Glomerular endothelial cell (primary cell): Measurements from ENCODE around the gene EXD3. TPM values are rescaled to one million over a fixed set of nuclear protein-coding genes. Genes with fewer than 3 reads are reported as not detected.
"Not testable (repeated sequence)": the region's sequence is repeated elsewhere in the genome, so short reads cannot be mapped to it uniquely, and the experiment has no call there.

Source experiments
- DNase-seq: peaks from one replicate; pipeline ENCODE4 v3.0.0-alpha.2; 2011; ENCODE audit warnings: low read depth, low spot score; ENCODE audit errors: extremely low read depth
- total RNA-seq: library from RNA; depleted of rRNA; stranded (reverse); fragments of >200 nt; gene quantifications from 2 replicates; pipeline ENCODE4 v1.2.3, GENCODE V29; 2015

EXD3 gene
- total RNA-seq, 1 donor from 2014 or later = 32.6 TPM

DNA sequence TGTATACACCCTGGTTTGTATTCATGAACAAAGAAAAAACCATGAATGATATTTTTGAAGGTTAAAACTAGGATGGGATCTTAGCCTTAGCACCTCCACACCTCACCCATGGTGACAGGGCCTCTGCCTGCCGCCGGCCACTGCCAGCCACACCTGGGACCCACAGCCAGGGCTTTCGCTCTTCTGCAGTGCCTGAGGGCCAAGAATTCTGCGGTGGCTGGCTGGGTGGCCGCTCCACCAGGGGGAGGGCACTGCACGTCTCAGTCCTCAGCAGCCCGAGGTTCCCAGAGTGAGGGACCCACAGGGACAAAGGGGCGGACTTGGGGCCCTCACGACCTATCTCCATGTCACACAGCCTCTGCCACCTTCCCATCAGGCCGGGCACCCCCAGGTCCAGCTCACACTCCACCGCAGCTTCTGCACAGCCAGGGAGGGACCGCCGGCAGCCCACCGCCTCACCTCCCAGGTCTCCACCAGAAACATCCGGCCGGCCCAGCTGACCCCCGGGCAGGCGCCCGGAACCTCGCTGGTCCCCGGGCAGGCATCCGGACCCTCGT is 6.9 kb downstream of the EXD3 start:
- no peak for DNase-seq

DNA sequence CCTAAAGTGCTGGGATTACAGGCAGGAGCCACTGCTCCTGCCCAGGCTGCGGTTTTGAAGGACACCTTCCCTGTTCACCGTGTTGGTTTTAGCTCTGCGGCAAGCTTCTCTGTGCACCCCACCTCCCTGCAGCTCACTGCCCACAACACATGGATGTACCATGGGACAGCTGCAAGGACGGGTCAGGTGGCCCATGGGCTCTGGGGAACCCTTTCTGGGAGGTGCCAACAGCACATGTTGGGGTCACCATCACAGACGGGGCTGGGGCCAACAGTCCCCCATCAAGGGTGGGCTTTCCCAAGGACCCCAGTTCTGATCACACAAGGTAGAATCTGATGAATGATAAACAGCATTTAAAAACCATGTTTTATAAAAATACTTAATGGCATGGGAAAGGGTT is 7.5 kb downstream of the EXD3 start:
- no peak for DNase-seq

DNA sequence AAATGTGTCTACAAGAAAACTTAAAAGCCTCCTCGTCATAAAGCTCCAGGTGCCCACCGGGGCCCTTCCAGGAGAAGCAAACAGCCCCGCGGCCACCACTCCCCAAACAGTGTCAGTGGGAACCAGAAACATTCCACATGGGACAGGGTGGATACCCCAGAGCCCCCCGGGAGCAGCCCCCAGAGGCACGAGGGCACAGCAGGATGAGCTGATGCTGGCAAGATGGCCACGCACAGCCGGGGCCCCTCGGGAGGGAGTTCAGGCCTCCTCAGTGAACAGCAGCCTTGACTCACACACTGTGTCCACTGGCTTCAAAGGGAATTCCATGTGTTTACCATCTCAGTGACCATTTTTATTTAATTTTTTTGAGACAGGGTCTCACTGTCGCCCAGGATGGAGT is 10.5 kb downstream of the EXD3 start:
- DNase-seq = no peak

DNA sequence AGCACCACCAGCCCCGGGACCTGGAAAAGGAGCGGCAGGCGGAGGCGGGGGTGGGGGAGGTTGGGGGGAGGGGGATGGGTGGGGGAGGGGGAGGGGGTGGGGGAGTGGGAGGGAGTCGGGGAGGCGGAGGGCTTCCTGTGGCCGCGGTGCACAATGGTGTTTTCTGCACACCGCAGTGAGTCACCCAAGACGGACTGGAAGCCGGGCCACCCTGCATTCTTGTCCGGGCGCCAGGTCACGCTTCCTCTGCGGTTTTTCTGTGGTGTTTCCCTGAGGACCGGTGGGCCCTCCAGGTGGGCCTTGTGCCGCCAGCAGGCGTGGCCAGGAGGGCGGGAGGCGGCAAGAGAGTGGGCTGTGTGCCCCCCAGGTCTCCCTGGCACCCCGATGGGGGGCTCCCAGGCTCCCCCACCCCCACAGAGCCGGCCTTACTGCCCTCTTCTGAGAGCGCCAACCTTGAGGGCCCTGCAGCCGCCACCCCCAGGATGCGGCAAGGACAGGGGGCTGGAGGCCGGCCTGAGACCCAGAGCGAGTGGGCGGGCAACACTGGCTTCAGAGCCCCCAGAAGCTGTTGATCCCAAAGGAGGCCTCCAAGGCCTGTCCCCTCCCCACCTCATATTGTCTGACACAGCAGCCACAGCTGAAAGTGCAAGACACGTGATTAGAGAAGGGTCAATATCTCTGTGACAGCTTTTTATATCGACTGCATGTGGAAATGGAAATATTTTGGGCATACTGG is 11.1 kb downstream of the EXD3 start:
- peak; percentile 64 for DNase-seq

DNA sequence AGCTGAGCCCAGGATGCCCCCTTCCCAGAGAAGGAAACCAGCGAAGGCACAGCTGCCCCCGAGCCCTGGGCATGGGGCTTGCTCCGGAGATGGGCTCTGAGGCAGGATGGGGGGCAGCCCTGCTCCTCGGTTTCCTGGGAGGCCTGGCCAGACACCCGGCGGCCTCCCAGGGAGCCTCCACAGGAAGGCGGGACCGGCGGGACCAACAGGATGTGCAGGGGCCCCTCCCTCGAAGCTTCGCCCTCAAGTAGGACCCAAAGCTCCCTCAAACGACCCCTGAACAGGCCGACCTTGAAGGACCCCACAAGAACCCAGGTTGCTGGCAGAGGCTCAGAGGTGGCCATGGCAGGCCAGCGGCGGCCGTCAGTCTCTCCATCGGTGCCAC is 11.7 kb downstream of the EXD3 start:
- DNase-seq = no peak

DNA sequence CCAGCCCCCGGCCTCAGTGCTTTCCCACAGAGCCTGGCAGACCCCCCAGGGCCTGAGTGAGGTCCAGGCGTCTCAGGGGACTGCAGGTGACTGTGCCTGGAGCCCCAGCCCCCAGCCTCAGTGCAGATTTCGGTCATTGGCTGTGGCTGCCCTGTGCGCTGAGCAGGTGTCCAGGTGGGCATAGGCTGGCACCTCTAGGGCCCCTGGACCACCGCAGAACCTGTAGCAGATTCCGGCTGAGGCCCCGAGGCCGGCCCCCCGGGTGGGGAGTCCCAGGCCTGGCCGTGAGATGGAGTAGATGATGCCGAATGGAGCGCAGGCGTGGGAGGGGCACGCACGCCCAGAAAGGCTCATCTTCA is 12.1 kb downstream of the EXD3 start:
- no peak for DNase-seq

DNA sequence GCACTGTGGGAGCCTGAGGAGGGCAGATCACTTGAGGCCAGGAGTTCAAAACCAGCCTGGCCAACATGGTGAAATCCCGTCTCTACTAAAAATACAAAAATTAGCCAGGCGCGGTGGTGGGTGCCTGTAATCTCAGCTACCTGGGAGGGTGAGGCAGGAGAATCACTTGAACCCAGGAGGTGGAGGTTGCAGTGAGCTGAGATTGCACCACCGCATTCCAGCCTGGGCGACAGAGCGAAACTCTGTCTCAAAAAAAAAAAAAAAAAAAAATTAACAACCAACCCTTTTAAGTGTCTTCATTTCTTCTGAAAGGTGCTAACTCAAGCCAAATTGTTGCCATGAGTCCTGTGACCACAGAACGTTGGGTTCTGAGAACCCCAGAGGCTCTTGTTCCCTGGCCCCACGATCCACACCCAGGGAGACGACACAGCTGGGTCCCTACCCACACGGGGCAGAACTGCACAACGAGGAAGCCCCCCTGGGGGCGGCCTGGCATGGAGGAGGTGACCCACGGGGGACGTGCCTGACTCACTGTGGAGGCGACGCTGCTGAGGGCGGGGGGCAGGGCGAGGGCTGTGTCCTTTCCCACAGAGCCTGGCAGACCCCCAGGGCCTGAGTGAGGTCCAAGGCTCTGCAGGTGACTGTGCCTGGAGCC is 12.6 kb downstream of the EXD3 start:
- not testable (repeated sequence) for DNase-seq

DNA sequence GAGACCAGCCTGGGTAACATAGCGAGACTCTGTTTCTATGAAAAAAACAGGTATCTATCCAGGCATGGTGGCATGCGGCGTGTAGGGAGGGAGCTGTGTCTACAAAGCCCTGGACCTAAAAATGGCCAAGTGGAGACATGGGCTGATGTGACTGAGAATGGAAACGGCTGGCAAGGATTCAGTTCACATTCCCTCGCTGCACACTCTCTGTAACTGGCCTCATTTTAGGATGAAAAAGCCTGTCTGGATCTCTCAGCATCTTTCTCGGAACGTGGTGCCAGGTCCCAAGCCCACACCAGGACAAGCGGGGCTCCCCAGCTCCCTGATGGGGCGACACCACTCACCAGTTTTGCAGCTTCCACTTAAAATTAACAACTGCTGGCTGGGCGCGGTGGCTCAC is 13.4 kb downstream of the EXD3 start:
- DNase-seq = no peak

DNA sequence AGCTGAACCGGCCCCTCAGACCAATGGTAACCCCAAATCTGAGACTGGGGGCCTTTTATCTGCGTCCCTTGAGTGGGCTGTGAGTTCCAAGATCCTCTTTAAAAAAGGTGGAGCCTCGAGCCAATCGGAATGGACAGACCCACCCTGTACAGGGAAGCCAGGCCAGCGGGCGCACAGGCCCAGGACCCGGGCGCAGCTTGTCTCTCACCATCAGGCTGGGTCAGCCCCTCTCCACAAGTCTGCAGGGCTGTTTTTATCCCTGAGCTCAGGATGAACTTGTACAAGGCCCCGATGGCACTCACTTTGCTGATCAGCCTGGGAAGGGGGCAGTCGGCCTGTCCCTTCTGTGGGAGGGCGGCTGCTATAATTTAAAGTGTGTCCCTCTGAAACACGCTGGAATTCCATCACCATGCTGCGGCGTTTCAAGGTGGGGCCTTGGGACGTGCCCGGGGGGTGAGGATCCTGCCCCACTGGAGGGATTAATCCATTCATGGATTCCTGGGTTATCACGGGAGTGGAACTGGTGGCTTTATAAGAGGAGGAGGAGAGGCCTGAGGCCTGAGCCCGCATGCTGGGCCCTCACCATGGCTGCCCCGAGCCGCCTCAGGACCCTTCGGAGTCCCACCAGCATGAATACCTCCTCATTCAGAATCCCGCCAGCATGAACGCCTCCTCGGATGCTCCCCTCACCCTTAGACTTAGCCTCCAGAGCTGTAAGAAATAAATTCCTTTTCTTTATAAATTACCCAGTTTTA is 14.1 kb downstream of the EXD3 start:
- DNase-seq = no peak

DNA sequence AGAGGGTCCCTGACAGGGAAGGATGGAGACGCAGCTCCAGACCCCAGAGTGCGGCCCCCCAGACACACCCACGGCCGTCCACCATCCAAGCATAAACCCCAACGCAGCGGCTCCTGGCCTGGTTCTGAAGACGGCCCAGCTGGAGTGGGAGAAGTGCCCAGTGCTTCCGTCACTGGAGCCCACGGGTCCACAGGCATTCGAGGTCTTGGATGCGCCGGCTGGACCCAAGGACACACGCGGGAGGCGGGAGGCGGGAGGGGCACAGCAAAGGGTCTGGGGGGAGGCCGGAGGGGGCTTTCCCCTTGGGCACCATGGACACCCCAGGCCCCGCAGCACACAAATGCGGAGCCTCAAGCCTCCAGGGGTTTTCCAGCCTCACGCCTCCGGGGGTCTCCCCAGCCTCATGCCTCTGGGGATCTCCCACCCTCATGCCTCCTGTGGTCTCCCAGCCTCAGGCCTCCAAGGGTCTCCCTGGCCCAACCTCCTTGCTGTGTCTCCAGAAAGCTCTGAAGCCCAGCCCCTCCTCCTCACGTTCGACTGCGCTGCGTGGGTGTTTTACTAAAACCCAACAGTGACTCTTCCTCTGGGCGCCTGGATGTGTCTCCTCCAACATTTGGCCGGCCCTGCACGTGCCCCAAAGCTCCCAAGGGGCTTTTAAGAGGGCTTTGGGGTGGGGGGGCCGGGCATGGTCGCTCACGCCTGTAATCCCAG is 15.2 kb downstream of the EXD3 start:
- DNase-seq = no peak

DNA sequence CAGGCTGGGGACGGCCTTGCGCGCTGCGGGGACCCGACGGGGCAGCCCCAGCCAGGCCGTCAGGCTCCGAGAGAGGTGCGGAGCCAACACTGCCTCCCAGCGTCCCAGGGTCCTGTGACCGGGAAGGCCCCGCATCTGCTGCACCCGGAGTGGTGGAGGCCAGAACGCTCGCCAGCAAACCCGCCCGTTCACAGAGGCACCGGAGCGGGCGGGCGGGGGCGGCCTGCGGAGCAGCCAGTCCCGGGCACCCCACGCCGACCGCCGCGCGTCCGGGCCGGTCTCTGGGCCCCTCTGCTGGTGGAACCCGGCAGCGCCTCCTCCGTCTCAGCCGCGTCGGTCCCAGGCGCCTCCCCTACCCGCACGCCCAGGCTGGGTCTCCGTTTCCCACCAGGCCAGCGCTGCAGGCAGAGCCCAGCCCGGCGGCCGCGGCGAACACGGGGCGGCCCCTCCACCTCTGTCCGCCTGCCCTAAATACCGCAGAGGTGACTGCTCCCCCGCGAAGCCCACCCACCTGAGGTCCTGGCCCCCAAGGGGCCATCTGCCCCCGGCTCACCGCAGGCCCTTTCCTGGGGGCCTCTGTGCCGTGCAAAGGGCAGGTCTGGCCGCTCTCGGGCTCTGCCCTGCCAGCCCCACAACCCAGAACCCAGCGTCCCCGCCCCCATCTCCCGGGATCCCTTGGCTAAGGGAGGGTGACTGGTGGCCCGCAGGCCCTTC is 15.9 kb downstream of the EXD3 start:
- no peak for DNase-seq

DNA sequence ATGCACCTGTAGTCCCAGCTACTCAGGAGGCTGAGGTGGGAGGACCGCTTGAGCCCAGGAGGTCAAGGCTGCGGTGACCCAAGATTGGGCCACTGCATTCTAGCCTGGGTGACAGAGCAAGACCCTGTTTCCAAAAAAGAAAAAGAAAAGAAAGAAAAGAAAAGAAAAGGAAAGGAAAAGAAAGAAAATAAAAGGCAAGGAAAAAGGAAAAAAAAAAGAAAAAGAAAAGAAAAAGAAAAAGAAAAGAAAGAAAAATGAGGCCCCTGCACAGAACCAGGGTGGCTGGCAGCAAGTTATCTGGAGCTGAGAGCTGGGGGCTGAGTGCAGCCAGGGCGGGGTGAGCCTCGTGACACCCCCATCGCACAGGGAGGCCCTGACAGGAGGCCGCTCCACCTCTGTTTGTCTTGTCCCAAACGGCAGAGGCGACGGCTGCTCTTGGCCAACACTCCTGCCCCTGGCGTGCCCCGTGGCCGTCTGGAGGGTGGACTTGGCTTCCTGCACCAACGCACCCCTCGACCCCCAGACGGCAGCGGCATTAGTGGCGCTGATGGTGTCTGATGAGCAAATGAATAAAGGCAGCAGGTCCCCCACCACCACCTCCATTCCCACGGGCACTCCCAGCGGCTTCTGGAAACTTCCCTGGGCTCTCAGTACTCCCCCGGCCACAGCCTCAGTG is 16.7 kb downstream of the EXD3 start:
- no peak for DNase-seq

DNA sequence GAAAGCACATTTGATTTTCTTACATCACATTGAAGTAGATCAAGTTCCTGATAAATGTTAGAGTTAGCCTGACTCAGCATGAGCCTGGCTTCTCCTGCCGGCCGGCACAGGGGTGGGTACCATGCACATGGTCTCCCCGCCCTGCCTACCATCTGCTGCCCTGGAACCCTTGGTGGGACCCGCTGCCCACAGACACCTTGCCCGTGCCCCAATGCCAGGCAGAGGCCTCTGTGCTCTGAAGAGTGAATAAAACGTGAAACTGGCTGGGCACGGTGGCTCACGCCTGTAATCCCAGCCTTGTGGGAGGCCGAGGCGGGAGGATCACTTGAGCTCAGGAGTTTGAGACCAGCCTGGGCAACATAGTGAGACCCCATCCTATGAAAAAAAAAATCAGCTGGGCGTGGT is 17.3 kb downstream of the EXD3 start:
- no peak for DNase-seq

DNA sequence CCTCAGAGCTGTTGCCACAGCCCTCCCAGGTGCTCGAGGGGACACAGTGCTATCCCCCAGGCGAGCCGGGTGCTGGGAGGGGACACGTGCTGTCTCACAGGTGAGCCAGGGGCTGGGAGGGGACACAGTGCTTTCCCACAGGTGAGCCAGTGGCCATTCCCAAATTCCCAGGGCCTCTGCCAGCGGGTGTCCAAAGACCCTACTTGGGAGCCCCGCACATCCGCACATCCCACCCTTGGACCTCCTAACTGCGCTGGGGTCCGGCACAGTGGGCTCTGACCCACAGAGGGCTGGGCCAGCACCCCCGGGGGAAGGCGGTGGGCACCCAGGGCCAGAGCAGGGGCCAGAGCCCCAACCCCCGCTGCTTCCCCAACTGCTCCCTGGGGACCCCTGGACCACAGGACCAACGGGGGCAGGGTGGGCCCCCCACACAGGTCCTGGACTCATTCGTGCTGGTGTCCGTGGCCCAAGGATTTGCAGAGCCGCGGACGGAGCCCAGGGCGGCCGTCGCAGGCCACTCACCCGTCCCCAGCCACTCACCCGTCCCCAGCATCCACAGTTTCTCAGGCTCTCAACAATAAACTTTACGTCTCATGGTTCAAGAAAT is 17.9 kb downstream of the EXD3 start:
- no peak for DNase-seq

DNA sequence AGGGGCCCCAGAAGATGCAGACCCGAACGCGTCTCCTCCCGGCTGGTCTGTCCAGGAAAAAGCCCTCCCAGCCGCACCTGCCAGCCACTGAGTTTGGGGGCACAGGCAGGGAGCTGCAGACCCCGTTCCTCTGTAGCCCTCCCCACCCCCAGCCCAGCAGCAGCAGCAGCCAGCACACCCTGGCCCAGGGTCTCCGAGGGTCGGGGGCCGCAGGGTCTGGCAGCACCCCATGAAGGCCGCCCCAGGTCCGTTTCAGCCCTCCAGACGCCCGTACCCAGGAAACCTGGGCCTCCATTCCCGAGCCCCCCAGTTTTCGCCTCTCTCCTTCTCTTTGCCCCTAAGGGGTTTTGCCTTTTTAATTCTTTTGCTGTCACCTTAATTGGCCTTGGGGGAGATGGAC is 19.7 kb downstream of the EXD3 start:
- DNase-seq = no peak

DNA sequence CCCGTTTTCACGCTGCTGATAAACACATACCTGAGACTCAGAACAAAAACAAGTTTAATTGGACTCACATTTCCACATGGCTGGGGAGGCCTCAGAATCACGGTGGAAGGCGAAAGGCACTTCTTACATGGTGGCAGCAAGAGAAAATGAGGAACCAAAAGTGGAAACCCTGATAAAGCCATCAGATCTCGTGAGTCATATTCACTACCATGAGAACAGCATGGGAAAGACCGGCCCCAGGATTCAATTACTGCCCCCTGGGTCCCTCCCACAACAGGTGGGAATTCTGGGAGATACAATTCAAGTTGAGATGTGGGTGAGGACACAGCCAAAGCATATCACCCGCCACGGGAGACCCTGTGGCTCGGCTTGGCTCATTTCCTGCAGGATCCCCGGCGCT is 20.2 kb downstream of the EXD3 start:
- DNase-seq = no peak

DNA sequence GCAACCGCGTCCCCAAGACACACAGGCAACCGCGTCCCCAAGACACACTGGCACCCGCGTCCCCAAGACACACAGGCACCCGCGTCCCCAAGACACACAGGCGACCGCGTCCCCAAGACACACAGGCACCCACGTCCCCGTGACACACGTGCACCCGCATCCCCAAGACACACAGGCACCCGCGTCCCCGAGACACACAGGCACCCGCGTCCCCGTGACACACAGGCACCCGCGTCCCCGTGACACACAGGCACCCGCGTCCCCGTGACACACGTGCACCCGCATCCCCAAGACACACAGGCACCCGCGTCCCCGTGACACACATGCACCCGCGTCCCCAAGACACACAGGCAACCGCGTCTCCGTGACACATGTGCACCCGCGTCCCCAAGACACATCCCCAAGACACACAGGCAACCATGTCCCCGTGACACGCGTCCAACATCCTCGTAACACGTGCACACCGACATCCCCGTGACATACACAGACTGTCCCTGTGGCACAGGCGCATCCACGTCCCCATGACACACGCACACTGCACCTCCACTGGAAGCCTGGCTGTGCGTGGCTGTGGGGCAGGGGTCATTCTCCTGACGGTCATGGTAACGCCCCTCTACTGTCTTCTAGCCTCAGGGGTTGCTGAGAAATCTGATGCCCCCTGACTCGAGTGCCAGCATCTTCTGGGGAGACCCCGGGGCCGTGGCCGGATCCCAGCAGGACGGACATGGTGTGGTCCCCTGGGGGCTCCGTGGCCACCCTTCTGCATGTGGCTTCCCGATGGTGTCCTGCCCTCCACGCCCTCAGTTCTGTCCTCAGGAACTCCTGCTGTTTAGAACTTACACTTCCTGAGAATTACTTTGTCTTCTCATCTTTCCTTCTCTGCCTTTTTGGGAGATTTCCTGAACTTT is 24.1 kb downstream of the EXD3 start:
- DNase-seq = no peak

DNA sequence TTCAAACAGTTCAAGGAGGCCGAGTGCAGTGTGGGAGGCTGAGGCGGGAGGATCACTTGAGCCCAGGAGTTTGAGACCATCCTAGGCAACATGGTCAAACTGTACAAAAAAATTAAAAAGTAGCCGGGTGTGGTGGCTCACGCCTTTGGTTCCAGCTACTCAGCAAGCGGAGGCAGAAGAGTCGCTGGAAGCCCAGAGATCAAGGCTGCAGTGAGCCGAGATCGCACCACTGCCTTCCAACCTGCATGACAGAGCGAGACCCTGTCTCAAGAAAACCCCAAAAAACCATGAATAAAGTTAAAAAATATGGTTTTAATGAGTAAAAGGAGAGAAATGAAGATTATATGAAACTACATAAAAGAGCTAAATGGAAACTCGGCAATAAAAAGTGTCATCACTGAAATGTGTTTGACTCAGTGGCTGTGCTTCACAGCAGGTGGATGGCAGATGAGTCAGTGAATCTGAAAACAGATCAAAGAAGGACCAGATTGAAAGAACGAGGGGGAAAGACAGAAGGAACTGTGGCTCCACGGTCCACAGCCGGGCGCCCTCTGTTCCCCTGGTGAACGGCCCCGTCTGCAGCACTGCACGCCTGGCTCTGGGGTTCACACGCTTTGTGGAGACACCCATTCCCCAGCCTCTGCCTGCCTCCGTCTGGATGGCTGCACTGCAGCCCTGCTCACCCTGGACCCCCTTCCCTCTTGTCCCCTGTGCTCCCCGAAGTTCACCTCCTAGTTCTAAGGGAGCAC is 25.1 kb downstream of the EXD3 start:
- DNase-seq = no peak
